PC-9 (cell line): Measurements from ENCODE around the gene DHX8. TPM values are rescaled to one million over a fixed set of nuclear protein-coding genes. Genes with fewer than 3 reads are reported as not detected.

Experiments
- total RNA-seq: library from RNA; stranded (reverse); gene quantifications from 2 replicates; pipeline ENCODE4 v1.2.3, GENCODE V29; 2021

DHX8 gene
- total RNA-seq, 1 experiment from 2014 or later, result 55.4 TPM

Other genes starting within 250 kb of the DHX8 start
- 4,274 and 6,356 TPM in 2 replicates for gene RNU2-1, start 250.0 kb upstream of the DHX8 start, total RNA-seq
- gene ARL4D, start 85.0 kb upstream of the DHX8 start, total RNA-seq, result 8.8 and 11.6 TPM in 2 replicates
- gene ETV4, start 62.4 kb downstream of the DHX8 start, total RNA-seq, result 61.9 and 84.2 TPM in 2 replicates
- 0.25 and 0.72 TPM in 2 replicates for gene MEOX1, start 177.9 kb downstream of the DHX8 start, total RNA-seq